RPMI7951 (cell line): ENCODE measurements around the gene KRT79. TPM values are rescaled to one million over a fixed set of nuclear protein-coding genes. Genes with fewer than 3 reads are reported as not detected.
A peak's percentile ranks its signal among the peaks of the same experiment; 100 is the strongest.

Experiments used
- DNase-seq: peaks from one replicate; pipeline ENCODE4 v3.0.0-alpha.2; 2012; ENCODE audit warnings: low read depth
- total RNA-seq: library from RNA; depleted of rRNA; stranded (reverse); fragments of >200 nt; shearing (Covaris generic); gene quantifications from 2 replicates; pipeline ENCODE4 v1.2.3, GENCODE V29; 2014

The KRT79 gene
- total RNA-seq, 1 experiment from 2014 or later = 4.8 TPM

GRCh38 chr12:52791271-52792184 lies 42.6 kb downstream of the KRT79 start:
- peak; percentile 63 for DNase-seq

GRCh38 chr12:52790427-52791270 lies 43.5 kb downstream of the KRT79 start:
- DNase-seq = no peak

DNA sequence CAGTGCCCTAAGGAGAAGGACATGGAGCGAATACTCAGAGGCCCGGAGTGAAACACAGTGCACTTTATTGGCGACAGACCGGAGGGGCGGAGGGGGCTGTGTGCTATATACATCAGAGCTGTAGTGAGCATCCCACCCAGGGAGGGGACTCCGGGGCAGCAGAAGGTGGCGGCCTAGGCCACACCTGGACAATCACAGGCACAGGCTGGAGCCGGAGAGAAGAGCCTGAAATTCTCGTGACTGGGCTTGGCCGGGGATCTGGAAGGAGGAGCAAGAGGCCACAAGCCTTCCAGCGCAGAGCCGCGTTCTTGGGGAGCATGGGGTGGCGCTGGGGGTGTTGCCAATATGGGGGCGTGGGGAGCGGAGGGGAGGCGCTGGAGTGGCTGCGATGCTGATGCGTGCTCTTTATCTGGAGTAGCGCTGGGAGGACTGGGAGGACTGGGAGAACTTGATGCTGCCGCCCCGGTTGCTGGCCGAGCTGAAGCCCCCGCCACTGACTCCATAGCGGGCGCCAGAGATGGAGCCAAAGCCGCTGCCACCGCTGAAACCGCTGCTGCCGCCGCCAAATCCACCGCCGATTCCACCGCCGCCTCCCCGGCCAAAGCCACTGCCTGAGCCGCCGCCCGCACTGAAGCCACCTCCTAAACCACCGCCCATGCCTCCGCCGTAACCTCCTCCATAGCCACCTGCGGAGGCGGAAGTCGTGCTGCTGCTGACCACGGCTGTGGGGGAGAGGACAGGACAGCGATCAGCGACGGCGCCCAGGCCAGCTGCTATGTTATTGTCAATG lies 44.3 kb downstream of the KRT79 start:
- DNase-seq = no peak

DNA sequence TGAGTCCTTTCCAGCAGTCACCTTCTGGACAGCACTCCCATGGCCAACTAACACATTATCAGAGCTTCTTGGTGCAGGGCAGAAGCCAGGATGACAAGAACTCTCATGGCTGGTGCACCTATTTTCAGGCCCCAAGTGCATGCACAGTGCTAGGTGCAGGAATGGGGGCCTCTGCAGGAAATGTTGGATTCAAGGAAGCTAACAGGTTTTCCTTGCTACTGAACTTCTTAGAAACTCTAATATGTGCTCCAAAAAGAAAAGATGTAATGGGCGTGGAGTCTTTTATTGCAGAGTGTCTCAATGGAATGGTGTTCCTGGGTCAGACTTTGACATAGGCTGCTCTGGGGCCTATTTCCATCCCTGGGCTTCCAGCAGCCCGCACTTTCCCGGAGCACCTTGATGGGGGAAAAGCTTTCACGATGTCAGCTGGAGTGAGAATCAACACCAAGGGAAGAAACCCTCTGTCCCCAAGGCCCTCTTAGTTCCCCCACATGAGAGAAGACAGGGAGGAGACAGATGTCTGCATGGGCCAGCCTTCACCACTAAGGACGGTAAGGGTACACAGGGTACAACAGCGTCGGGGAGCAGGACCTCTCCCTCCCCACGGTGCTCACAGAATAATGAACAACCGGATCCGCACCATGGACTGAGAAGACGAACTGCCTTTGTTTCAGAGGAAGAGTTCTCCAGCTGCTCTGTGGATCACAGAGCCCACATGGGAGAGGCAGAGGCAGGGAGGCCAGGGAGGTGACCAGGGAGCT lies 45.1 kb downstream of the KRT79 start:
- DNase-seq = no peak

DNA sequence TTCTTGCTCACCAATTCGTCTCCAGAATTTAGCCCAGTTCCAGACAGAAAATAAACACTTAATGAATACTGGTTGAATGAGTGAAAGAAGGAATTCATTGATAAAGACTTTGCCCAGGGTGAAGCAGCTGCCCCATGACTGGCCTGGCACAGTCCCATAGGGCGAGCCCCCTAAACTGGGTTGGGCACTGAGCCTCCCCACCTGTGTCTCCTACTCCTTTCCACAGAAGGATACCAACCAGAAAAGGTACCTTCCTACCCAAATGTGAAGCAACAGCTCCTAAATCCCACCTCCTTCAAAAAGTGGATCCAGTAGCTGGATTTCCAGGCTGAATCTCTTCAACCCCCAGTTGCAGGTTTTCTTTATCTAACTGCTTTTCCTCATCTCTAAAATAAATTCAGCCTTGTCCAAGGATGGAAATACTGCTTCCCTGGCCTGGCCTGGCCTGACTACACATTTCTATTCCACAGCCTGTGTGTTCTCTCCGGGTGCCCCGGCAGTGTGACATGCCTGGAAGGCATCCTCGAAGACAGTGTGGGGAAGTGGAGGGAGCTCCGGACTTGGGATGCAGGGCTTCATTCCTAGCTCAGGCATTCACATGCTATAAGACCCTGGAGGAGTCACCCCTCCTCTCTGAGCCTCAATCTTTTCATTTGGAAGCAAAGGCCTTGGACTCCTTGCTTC lies 45.8 kb downstream of the KRT79 start:
- DNase-seq = no peak

- DNase-seq = no peak
These were observed 46.6 kb downstream of the KRT79 start for GRCh38 chr12:52787324-52788191.

DNA sequence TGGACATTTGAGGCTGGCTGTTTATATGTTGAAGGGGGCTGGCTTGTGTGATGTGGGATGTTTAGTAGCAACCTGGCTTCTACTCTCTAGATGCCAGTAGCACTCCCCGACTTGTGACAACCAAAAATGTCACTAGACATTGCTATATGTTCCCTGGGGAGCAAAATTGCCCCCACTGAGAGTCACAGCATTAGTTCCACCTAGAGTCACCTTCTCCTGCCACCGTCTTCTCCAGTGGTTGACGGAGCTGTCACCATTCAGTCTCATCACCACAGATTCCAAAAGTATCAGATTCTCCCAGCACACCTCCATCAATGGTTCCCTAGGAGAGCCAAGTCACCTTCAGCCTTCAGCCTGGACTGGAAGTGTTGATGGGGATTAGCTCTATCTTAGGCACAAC lies 49.2 kb downstream of the KRT79 start:
- no peak for DNase-seq

DNA sequence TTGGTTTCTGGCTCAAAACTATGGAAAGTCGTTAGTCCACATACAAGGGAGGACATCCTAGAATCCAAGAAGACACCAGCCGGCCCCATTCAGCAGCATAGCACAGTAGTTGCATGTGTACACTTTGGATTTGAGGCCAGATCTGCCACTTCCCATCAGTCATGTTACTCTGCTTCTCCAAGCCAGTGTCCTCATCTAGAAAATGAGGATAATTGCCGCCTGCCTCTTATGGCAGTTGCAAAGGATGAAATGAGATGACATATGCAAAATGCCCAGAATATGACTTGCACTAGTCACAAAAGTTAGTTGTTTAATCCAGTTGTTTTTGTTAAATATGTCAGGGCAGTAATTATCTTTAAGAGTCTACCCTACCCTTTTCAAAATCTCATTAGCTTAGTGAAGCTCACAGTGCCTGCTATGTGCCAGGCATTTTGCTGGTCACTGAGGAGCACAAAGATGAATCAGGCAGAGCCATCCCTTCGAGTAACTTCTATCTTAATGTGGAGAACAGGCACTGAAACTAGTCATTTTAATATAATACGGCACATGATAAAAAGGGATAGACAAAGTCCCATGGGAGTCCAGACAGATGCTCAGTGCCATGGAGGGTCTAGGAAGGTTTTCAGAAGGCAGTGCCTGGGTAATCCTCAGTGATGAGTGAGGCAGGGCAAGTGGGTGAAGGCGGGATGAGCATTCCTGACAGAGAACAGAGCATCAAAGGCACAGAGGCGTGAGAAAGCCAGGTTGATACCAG lies 50.4 kb downstream of the KRT79 start:
- DNase-seq = no peak

DNA sequence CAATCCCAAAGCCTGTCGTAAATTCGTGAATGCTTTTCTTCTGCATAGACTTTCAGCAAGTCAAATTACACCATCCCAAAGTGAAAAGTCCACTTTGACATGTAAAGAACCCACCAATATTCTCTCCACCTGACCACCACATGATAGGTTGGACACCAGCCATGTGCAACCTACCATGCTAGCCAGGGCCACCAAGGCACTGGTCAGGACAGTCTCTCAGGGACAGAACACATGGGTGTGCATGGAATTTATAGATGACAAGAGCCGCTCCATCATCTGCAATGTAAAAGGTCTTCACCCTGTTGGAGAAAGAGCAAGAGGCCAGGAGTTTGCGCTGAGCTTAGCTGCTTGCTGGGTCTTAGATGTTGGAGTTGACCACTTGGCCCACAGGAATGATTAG lies 51.6 kb downstream of the KRT79 start:
- no peak for DNase-seq

DNA sequence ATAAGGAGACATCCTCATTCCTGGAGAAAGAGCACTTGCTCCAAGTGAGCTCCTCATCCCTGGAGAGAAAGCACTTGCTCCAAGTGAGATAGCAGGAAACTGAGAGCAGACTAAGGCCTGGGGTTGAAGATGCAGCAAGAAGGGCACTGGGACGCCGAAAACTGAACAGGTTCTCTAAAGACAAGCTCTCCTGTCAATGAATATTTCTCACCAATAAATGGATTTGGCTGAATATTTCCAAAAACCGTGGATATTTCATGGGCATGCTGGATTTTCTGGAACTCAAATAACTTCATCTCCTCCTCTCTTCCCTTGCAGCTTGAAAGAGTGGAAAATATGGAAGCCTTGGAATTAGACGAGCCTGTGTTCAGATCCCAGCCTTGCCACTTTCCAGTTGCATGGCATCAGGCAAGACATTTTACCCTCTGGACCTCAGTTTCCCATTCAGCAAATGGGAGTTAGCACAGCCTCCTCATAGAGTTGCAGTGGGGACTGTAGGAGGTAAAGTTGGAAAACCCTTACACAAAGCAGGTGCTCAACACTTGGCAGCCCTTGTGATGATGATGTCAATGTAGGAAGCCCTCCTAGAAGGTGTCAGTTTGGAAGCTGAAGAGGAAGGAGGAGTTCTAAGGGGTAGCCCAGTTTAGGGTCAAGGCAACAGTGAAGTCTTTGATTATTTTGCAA lies 52.6 kb downstream of the KRT79 start:
- DNase-seq = no peak

DNA sequence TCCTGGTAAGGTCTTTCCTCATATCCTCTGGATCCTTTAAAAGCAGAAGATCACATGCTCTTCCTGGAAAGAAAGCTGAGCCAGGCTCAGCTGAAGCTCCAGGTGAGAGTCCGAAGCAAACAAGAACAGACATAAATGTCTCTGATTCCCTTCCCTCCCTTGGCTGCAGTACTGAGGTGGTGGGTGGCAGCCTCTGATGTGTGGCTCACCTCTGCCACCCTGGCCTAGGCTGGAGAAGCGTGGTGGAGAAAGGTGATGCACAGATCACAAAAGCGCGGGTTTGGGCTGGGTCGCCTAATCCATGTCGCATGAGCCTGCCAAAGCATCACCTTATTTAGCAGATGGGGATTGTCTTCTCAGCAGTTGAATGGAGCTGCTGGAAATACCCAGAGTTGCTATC lies 54.2 kb downstream of the KRT79 start:
- no peak for DNase-seq

DNA sequence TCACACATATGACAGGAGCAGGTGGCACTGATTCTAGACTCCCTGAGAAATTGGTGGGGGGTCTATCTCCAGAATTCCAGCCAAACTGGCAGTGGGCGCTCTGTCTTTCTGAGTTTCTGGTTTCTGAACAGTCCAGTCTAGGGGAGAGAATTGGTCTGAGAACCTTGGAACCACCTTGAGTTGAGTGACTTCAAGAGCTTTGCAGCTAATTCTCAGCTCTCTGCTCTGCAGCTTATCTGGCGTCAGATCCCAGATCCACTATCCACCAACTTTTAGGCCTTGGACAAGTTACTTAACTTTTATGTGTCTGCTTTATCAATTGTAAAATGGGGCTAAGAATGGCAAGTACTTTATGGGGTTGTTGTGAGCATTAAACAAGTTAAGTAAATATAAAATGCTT lies 55.3 kb downstream of the KRT79 start:
- no peak for DNase-seq

DNA sequence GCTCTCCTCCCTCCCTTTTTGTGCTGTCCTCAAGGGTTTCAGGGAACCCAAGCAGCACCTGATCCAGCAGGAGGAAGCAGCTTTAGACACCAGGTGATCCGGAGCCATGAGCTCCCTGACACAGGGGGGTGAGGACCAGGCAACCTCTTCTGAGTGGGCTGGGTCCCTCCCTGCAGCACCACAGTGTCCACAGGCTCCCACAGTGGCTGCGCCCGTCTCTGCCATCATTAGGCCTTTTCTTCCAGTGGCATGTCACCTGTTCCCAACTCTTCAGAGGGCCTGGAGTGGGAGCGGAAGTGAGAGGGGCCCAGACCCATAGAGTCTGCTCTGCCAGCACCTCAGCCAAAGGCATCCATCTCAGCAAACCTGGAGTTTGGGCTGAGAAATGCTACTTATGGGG lies 56.5 kb downstream of the KRT79 start:
- no peak for DNase-seq

- DNase-seq = no peak
These were observed 57.2 kb downstream of the KRT79 start, which contains the start of gene KRT76 for GRCh38 chr12:52776913-52777395. Gene KRT76, minus strand, starts transcription at chr12:52777345. Its CDS starts 54 bp downstream, at chr12:52777291.

GRCh38 chr12:52776435-52776834 lies 57.7 kb downstream of the KRT79 start:
- no peak for DNase-seq

- no peak for DNase-seq
These were observed 59.4 kb downstream of the KRT79 start for GRCh38 chr12:52774629-52775250.

GRCh38 chr12:52772772-52773171 lies 61.3 kb downstream of the KRT79 start:
- no peak for DNase-seq

- DNase-seq = no peak
These were observed 61.9 kb downstream of the KRT79 start for GRCh38 chr12:52772188-52772587.
